Epidermal melanocyte (primary cell): Measurements from ENCODE around the gene VASN.
"Not testable (repeated sequence)": the region's sequence is repeated elsewhere in the genome, so short reads cannot be mapped to it uniquely, and the experiment has no call there.

Experiments used
- DNase-seq: peaks from one replicate; pipeline ENCODE4 v3.0.0; 2011; ENCODE audit warnings: low spot score; ENCODE audit not compliant: insufficient read length

VASN gene

GRCh38 chr16:4383591-4384444 lies 12.2 kb downstream of the VASN start:
- DNase-seq = no peak

DNA sequence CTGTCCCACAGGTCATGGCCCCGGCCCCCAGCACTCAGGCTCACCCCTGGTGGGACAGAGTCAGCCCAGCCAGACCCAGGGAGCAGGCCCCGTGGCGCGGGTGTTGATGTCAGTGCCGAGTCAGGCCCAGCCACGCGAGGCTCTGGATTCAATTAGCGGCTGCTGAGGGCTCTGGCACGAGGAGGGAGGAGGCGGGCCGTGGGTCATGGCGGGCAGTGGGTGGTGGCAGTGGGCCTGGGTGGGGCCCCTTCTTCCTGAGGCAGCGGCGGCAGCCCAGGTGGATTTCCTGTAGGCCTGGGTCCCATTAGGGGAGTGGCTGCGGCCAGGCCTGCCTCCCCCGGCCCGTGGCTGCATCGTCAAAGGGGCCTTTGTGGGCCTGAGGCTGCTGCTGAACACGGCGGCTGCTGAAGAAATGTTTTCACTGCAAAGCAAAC lies 12.9 kb downstream of the VASN start:
- peak; percentile 79 for DNase-seq

DNA sequence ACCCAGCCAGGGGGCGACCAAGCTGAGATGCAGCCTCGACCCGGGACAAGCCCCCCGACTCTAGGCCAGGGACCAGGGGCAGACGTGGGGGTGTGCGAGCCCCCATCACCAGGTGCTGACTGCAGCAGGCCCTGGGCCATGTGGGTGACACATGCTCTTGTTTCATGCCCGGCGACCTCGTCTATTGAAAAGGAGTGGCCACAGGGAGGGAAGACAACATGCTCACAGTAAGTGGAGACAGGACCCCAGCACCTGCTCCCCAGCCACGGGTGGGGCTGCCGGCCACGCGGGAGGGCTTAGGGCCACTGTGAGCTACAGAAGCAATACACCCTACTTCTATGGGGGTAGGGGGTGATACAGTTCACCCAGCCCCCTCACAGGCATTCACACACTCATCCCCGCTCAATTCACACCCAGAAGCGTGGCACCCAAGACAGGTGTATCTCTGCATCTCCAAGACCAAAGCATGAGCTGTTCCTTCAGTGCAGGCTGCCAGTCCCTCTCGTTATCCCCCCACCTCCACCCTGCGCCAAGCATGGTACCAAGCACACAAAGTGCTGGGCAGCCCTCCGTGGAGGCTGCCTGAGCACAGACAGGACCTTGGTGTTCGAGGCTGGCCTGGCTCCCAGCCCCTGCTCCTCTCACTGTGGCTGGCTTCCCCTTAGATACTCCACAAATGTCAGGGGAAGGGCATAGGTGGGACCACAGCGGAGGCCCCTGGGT lies 13.6 kb downstream of the VASN start:
- DNase-seq = no peak

DNA sequence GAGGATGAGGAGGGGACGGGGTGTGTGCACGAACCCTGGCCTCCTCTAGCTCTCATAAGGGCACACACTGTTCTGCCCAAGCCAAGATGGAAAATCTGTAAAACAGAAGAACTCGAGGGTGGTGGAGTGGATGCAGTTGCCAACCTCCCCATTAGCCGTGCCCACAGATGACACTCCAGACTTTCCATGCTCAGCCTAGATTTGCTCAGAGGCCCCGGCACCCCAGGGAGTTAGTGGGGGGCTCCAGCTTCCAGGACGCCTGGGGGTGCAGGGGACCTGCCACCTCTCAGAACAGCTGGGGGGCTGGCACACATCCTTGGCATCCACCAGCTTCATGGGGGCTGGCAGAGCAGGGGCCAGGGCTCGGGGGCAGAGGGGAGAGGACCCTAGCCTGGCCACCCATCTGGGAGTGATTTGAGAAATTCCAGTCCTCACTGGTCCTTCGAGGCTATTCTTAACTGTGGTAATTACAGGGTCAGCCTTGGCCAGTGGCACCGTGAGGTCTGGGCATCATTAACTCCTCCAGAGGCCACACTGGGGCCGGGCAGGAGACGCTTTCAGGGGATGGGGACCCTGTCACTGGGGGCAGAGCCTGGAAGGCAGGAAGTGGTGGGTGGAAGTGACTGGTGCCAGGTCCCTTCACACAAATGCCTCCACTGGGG lies 14.3 kb downstream of the VASN start:
- DNase-seq = no peak

GRCh38 chr16:4386451-4386805 lies 14.8 kb downstream of the VASN start:
- DNase-seq = no peak

- no peak for DNase-seq
These were observed 15.4 kb downstream of the VASN start for GRCh38 chr16:4386951-4387565.

GRCh38 chr16:4387781-4388180 lies 16.1 kb downstream of the VASN start:
- no peak for DNase-seq

GRCh38 chr16:4388271-4389021 lies 16.8 kb downstream of the VASN start:
- DNase-seq = no peak

GRCh38 chr16:4389051-4389955 lies 17.7 kb downstream of the VASN start:
- DNase-seq = no peak

- DNase-seq = no peak
These were observed 18.9 kb downstream of the VASN start for GRCh38 chr16:4390266-4391260.

GRCh38 chr16:4391631-4392381 lies 20.2 kb downstream of the VASN start:
- no peak for DNase-seq

DNA sequence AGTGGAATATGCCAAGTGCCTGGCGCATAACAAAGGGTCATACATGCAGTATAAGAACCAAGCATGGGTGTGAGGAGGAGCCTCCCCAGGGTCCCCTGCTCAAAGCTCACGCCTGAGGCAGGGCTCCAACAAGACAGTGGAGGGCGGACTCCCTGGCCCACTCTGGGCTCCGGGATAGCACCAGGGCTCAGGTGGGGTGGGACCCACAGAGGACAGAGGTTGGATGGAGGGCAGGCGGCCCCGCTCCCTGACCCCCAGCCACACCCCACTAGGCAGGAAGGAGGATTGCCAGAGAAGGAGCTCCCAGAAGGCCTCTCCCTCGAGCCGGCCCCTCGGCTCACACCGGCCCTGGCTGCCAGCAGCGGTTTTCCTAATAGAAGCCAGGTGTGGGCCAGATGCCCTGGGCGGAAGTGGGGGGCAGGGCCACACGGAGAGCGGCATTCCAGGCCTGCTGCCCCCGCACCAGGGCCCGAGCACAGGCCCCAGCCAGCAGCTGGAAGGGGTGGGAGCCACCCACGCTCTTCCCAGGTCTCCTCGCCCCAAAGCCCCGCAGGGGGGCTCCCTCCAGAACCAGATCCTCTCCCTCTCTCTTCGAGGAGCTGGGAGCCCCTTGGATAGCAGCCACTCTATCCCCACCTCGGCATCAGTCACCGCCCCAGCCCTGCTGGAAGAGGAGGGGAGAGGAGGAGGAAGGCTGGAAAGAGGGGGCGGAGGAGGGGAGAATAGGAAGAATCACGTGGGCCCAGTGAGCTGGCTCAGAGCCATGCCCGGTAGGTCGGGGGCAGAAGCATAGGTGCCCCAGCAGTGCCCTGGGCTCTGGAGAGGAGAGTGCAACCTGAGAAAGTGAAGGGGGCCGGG lies 21.0 kb downstream of the VASN start:
- peak; percentile 79 for DNase-seq

DNA sequence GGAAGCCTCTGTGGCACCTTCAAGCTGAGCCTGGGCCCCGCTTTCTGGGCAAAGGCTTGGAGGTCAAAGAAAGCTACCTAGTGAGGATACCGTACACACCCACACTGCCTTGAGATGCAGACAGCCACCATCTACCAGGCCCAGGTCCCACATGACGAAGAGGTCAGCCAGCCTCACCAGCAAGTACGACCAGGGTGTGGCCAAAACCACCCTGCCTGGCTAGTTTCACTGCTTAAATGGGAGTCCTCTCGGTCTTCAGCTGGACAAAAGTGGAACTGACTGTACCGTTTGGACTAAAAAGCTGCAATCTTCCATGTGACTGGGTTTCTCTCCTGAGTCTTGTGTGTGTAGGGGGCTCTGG lies 21.6 kb downstream of the VASN start:
- DNase-seq = no peak

- not testable (repeated sequence) for DNase-seq
These were observed 22.2 kb downstream of the VASN start for GRCh38 chr16:4393850-4394249.

- DNase-seq = no peak
These were observed 23.5 kb downstream of the VASN start for GRCh38 chr16:4395055-4395726.

DNA sequence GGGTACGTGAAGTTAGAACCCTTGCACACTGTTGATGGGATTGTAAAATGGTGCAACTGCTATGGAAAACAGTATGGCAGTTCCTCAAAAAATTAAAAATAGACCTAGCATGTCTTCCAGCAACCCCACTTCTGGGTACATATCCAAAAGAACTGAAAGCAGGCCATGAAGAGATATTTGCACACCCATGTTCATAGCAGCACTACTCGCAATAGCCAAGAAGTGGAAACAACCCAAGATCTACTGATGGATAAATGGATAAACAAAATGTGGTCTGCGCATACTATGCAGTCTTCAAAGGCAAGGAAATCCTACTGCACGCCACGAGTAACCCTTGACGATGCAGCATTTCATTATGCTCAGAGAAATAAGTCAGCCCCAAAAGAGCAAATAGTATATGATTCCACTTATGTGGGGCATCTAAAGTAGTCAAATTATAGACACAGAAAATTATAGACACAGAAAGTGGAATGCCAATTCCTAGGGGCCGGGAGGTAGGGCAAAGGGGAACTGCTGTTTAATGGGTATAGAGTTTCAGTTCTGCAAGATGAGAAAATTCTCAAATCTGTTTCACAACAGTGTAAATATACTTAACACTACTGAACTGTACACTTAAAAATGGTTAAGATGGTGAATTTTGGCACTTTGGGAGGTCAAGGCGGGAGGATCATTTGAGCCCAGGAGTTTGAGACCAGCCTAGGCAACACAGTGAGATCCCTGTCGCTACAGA lies 27.5 kb downstream of the VASN start:
- no peak for DNase-seq
